Muscle layer of duodenum (tissue), 2 donors: ENCODE measurements around the gene KATNAL1.

ENCODE experiments used
- H3K27ac ChIP-seq: one replicate; pipeline ENCODE4 v1.7.0; 2013; ENCODE audit warnings: mild to moderate bottlenecking, low read length
- H3K27me3 ChIP-seq: one replicate; pipeline ENCODE4 v1.7.0; 2013; ENCODE audit warnings: low read depth, mild to moderate bottlenecking, control low read depth, low read length
- H3K36me3 ChIP-seq, 2 donors: one replicate each; pipeline ENCODE4 v1.7.0; 2013; ENCODE audit warnings: low read length in 2 of 2, control low read depth in 1 of 2, mild to moderate bottlenecking in 1 of 2; ENCODE audit not compliant: insufficient read depth in 2 of 2, control insufficient read depth in 1 of 2
- H3K4me1 ChIP-seq, 2 donors: one replicate each; pipeline ENCODE4 v1.7.0; 2013; ENCODE audit warnings: low read length in 2 of 2, mild to moderate bottlenecking in 2 of 2, control low read depth in 1 of 2, moderate library complexity in 1 of 2; ENCODE audit not compliant: insufficient read depth in 2 of 2, control insufficient read depth in 1 of 2
- H3K4me3 ChIP-seq, 2 donors: one replicate each; pipeline ENCODE4 v1.7.0; 2013; ENCODE audit warnings: low read length in 2 of 2, low read depth in 1 of 2, mild to moderate bottlenecking in 1 of 2
- H3K9me3 ChIP-seq, 2 donors: one replicate each; pipeline ENCODE4 v1.7.0; 2013; ENCODE audit warnings: low read length in 2 of 2, control low read depth in 1 of 2, mild to moderate bottlenecking in 1 of 2; ENCODE audit not compliant: control insufficient read depth in 1 of 2
- donor health status: healthy.

The KATNAL1 gene

GRCh38 chr13:30341815-30342570, 34.6 kb upstream of the KATNAL1 start:
- H3K9me3 ChIP-seq, result no peaks in the 10 kb centered on the region
- peaks cover 5 to 37% of the 10 kb centered on the region in 2 donors for H3K4me1 ChIP-seq
- H3K36me3 ChIP-seq, result no peaks in the 10 kb centered on the region
- no peaks in the 10 kb centered on the region for H3K27me3 ChIP-seq
- no peak overlapping the region for H3K27ac ChIP-seq
- no peak overlapping the region for H3K4me3 ChIP-seq

GRCh38 chr13:30340331-30341250, 33.2 kb upstream of the KATNAL1 start:
- no peaks in the 10 kb centered on the region for H3K27me3 ChIP-seq
- H3K36me3 ChIP-seq, result no peaks in the 10 kb centered on the region
- no peaks in the 10 kb centered on the region for H3K9me3 ChIP-seq
- H3K4me1 ChIP-seq, result peaks cover 5 to 37% of the 10 kb centered on the region in 2 donors
- peak overlapping the region in 1 of 2 donors; percentile 2 for H3K4me3 ChIP-seq
- H3K27ac ChIP-seq, result peak overlapping the region; percentile 65

- Histone ChIP-seq H3K4me1 (peaks cover 5 to 37% of the 10 kb centered on the region in 2 donors), H3K36me3 (no peaks in the 10 kb centered on the region), H3K27ac (peak overlapping the region; percentile 65), H3K27me3 (no peaks in the 10 kb centered on the region), H3K4me3 (no peak overlapping the region), H3K9me3 (no peaks in the 10 kb centered on the region)
Measured at GRCh38 chr13:30339738-30340330, 32.5 kb upstream of the KATNAL1 start.

- Histone ChIP-seq H3K27me3 (no peaks in the 10 kb centered on the region), H3K4me3 (no peak overlapping the region), H3K9me3 (no peaks in the 10 kb centered on the region), H3K27ac (no peak overlapping the region), H3K4me1 (peaks cover 5 to 37% of the 10 kb centered on the region in 2 donors), H3K36me3 (no peaks in the 10 kb centered on the region)
Measured at GRCh38 chr13:30338952-30339351, 31.6 kb upstream of the KATNAL1 start.

- Histone ChIP-seq H3K9me3 (no peaks in the 10 kb centered on the region), H3K4me3 (no peak overlapping the region), H3K4me1 (peaks cover 5 to 37% of the 10 kb centered on the region in 2 donors), H3K27ac (no peak overlapping the region), H3K27me3 (no peaks in the 10 kb centered on the region), H3K36me3 (no peaks in the 10 kb centered on the region)
Measured at GRCh38 chr13:30338331-30338851, 31.0 kb upstream of the KATNAL1 start.

- H3K27me3 ChIP-seq, result no peaks in the 10 kb centered on the region
Measured at GRCh38 chr13:30337061-30337610, 29.8 kb upstream of the KATNAL1 start.

GRCh38 chr13:30334663-30335386, 27.5 kb upstream of the KATNAL1 start:
- H3K9me3 ChIP-seq, result no peaks in the 10 kb centered on the region
- H3K4me1 ChIP-seq, result peaks cover 3 to 21% of the 10 kb centered on the region in 2 donors
- no peak overlapping the region for H3K4me3 ChIP-seq
- no peak overlapping the region for H3K27ac ChIP-seq
- H3K36me3 ChIP-seq, result no peaks in the 10 kb centered on the region
- H3K27me3 ChIP-seq, result no peaks in the 10 kb centered on the region

More at GRCh38 chr13:30337061-30337610, 29.8 kb upstream of the KATNAL1 start:
- H3K4me1 ChIP-seq, result peaks cover 5 to 36% of the 10 kb centered on the region in 2 donors
- H3K36me3 ChIP-seq, result no peaks in the 10 kb centered on the region
- no peak overlapping the region for H3K4me3 ChIP-seq
- no peak overlapping the region for H3K27ac ChIP-seq
- no peaks in the 10 kb centered on the region for H3K9me3 ChIP-seq

GRCh38 chr13:30333616-30334015, 26.3 kb upstream of the KATNAL1 start:
- Histone ChIP-seq H3K27me3 (no peaks in the 10 kb centered on the region), H3K27ac (no peak overlapping the region), H3K9me3 (no peaks in the 10 kb centered on the region), H3K36me3 (no peaks in the 10 kb centered on the region), H3K4me3 (no peak overlapping the region), H3K4me1 (peaks cover 0 to 11% of the 10 kb centered on the region in 2 donors)

GRCh38 chr13:30332456-30333143, 25.2 kb upstream of the KATNAL1 start:
- H3K27me3 ChIP-seq, result no peaks in the 10 kb centered on the region
- H3K36me3 ChIP-seq, result no peaks in the 10 kb centered on the region
- H3K4me1 ChIP-seq, result peaks cover 0 to 5% of the 10 kb centered on the region in 2 donors
- no peak overlapping the region for H3K4me3 ChIP-seq
- H3K9me3 ChIP-seq, result no peaks in the 10 kb centered on the region
- H3K27ac ChIP-seq, result no peak overlapping the region

- Histone ChIP-seq H3K27ac (no peak overlapping the region), H3K4me3 (no peak overlapping the region), H3K36me3 (no peaks in the 10 kb centered on the region), H3K9me3 (no peaks in the 10 kb centered on the region), H3K4me1 (peaks cover 0 to 5% of the 10 kb centered on the region in 2 donors), H3K27me3 (no peaks in the 10 kb centered on the region)
Measured at GRCh38 chr13:30331331-30331771, 24.0 kb upstream of the KATNAL1 start.
